Endothelial cell of umbilical vein (primary cell): ENCODE results near the gene RBFOX1. TPM values are rescaled to one million over a fixed set of nuclear protein-coding genes. Genes with fewer than 3 reads are reported as not detected.

Experiments
- BruUV-seq: library from RNA; stranded (reverse); fragments of 400-500 nt; replicated peaks from 2 replicates; lab custom pipeline; 2021; lab: Mats Ljungman, UMichigan
- CTCF ChIA-PET: fragments of 300-600, 350-600 bp; sonication (Branson Sonifier 250); formaldehyde crosslinking; loops from one replicate; lab custom pipeline; 2021; ENCODE audit warnings: antibody characterized with exemption, inconsistent platforms; lab: Charles Lee
- POLR2A ChIA-PET: fragments of 300-600, 350-600 bp; sonication (Branson Sonifier 250); formaldehyde crosslinking; loops from one replicate; lab custom pipeline; 2021; ENCODE audit warnings: antibody characterized with exemption, inconsistent platforms; lab: Charles Lee
- DNase-seq: peaks from one replicate; pipeline ENCODE4 v3.0.0-alpha.2; 2011; ENCODE audit warnings: low read depth, low spot score
- FAIRE-seq: peaks from 2 replicates; lab custom pipeline; 2011; peaks lifted over from hg19 to GRCh38; lab: Jason Lieb, UNC
- H2AFZ ChIP-seq: 2 replicates; pipeline ENCODE4 v1.6.0; 2012; ENCODE audit warnings: low read depth, low read length, control low read depth, inconsistent platforms
- H3K27ac ChIP-seq: 2 replicates; pipeline ENCODE4 v1.5.1; 2011; ENCODE audit warnings: low read depth, mild to moderate bottlenecking, control low read depth, low read length, moderate library complexity; ENCODE audit not compliant: insufficient read depth
- H3K27me3 ChIP-seq, 2 experiments: 2 replicates each; pipeline versions ENCODE4 v1.6.0 to v1.6.1; 2011; ENCODE audit warnings: low read length in 2 of 2, mixed read lengths in 1 of 2; ENCODE audit not compliant: control insufficient read depth in 2 of 2, insufficient read depth in 2 of 2
- H3K36me3 ChIP-seq, 2 experiments: 2 replicates in 1 of 2; 3 replicates in 1 of 2; pipeline ENCODE4 v1.5.1; 2011; ENCODE audit warnings: low read length in 2 of 2, mild to moderate bottlenecking in 1 of 2, moderate library complexity in 1 of 2; ENCODE audit not compliant: control insufficient read depth in 2 of 2, insufficient read depth in 2 of 2; ENCODE audit errors: extremely low read depth in 1 of 2
- H3K4me1 ChIP-seq: 3 replicates; pipeline ENCODE4 v1.5.1; 2011; ENCODE audit warnings: mild to moderate bottlenecking, low read length; ENCODE audit not compliant: control insufficient read depth, insufficient read depth; ENCODE audit errors: extremely low read depth
- H3K4me2 ChIP-seq: 2 replicates; pipeline ENCODE4 v1.6.1; 2011; ENCODE audit warnings: low read length, control low read depth, mixed read lengths; ENCODE audit not compliant: insufficient read depth
- H3K4me3 ChIP-seq, 3 experiments: fragments of 200-600 bp in 1 of 3; sonication (generic), shearing (Covaris generic) in 1 of 3; replicated peaks in 1 of 3; 2 replicates each; pipeline ENCODE4 v1.5.1; 2011 to 2016; ENCODE audit warnings: control low read depth in 3 of 3, low read length in 3 of 3, mild to moderate bottlenecking in 2 of 3, inconsistent platforms in 1 of 3, low read depth in 1 of 3, moderate library complexity in 1 of 3; ENCODE audit not compliant: insufficient read depth in 1 of 3
- H3K79me2 ChIP-seq: 2 replicates; pipeline ENCODE4 v1.6.0; 2012; ENCODE audit warnings: low read length, inconsistent platforms; ENCODE audit not compliant: control insufficient read depth, insufficient read depth
- H3K9ac ChIP-seq: replicated peaks from 2 replicates; pipeline ENCODE3; 2011; ENCODE audit warnings: low read length, control low read depth; ENCODE audit not compliant: insufficient read depth; ENCODE audit errors: extremely low read depth
- H3K9me1 ChIP-seq: replicated peaks from 3 replicates; pipeline ENCODE4 v1.6.0; 2011; ENCODE audit warnings: mild to moderate bottlenecking, low read length; ENCODE audit not compliant: control insufficient read depth, insufficient read depth; ENCODE audit errors: extremely low read depth
- H3K9me3 ChIP-seq: replicated peaks from 2 replicates; pipeline ENCODE4 v1.5.1; 2012; ENCODE audit warnings: low read length, inconsistent platforms; ENCODE audit not compliant: control insufficient read depth, insufficient read depth
- H4K20me1 ChIP-seq: replicated peaks from 2 replicates; pipeline ENCODE3; 2011; ENCODE audit warnings: mild to moderate bottlenecking, low read length; ENCODE audit not compliant: control insufficient read depth, insufficient read depth; ENCODE audit errors: extremely low read depth
- EZH2 ChIP-seq: IDR thresholded peaks from 2 replicates; pipeline ENCODE4 v1.6.1; 2012; ENCODE audit warnings: borderline replicate concordance, low read depth, mild to moderate bottlenecking, moderate library complexity, low read length, inconsistent platforms; ENCODE audit not compliant: severe bottlenecking
- FOS ChIP-seq: IDR thresholded peaks from 2 replicates; pipeline ENCODE4 v1.6.1; 2011; ENCODE audit warnings: mild to moderate bottlenecking, low read length, moderate library complexity, borderline replicate concordance; ENCODE audit not compliant: insufficient read depth
- GATA2 ChIP-seq: IDR thresholded peaks from 2 replicates; pipeline ENCODE4 v1.7.0; 2011; ENCODE audit warnings: low read depth, mild to moderate bottlenecking, moderate library complexity, mixed read lengths, low read length; ENCODE audit not compliant: insufficient read length, insufficient read depth
- JUN ChIP-seq: IDR thresholded peaks from 2 replicates; pipeline ENCODE4 v1.6.1; 2011; ENCODE audit warnings: borderline replicate concordance, low read depth; ENCODE audit not compliant: insufficient read length, insufficient read depth
- MYC ChIP-seq: IDR thresholded peaks from one replicate; pipeline ENCODE4 v1.6.1; 2011; ENCODE audit warnings: mild to moderate bottlenecking, low read depth, low read length
- POLR2A ChIP-seq: IDR thresholded peaks from 2 replicates; pipeline ENCODE4 v1.6.1; 2012; ENCODE audit warnings: low read depth, mild to moderate bottlenecking, control low read depth, low read length
- POLR2AphosphoS5 ChIP-seq: IDR thresholded peaks from 2 replicates; pipeline ENCODE4 v1.6.1; 2012; ENCODE audit warnings: low read depth, mild to moderate bottlenecking, control low read depth, low read length, moderate library complexity; ENCODE audit not compliant: insufficient read depth
- dilution Hi-C: fragments of 300-500 bp; cut with MboI; formaldehyde crosslinking; loops from one replicate; pipeline ENCODE4 v1.15.0; 2019; ENCODE audit warnings: low sequenced_read_pairs; ENCODE audit not compliant: extremely low pct_ligation_motif_present
- intact Hi-C: fragments of 100-400 bp; cut with micrococcal nuclease; formaldehyde crosslinking; loops from one replicate; pipeline ENCODE4 v1.10.0; 2022
- polyA plus RNA-seq, 4 experiments: library from polyadenylated mRNA; depleted of rRNA in 3 of 4; stranded (reverse) in 3 of 4; unstranded in 1 of 4; fragments of >200 nt; gene quantifications; 2 replicates each; pipeline versions ENCODE4 v1.2.1 to v1.2.3, GENCODE V29; 2011 to 2012; ENCODE audit warnings: missing spikeins in 1 of 4
- total RNA-seq: library from RNA; stranded (reverse); gene quantifications from 2 replicates; pipeline ENCODE4 v1.2.3, GENCODE V29; 2021
- TF ChIP-seq, protein P1 (sequence below), 2 donors: IDR thresholded peaks; 1 replicate in 1 of 2; 2 replicates in 1 of 2; pipeline ENCODE4 v1.5.1; 2011; ENCODE audit warnings: low read length in 2 of 2, mild to moderate bottlenecking in 2 of 2, moderate library complexity in 2 of 2, control low read depth in 1 of 2, inconsistent platforms in 1 of 2, low read depth in 1 of 2; ENCODE audit not compliant: insufficient read depth in 1 of 2; ENCODE audit errors: extremely low read depth in 1 of 2
- TF ChIP-seq, protein P2 (sequence below): IDR thresholded peaks from 2 replicates; pipeline ENCODE4 v1.6.1; 2011; ENCODE audit not compliant: insufficient read depth, insufficient read length

Gene RBFOX1
- total and polyA plus RNA-seq, 2 donors (not counting 3 experiments of a cell fraction or from before 2014, with no cell fraction given), result not detected

DNA sequence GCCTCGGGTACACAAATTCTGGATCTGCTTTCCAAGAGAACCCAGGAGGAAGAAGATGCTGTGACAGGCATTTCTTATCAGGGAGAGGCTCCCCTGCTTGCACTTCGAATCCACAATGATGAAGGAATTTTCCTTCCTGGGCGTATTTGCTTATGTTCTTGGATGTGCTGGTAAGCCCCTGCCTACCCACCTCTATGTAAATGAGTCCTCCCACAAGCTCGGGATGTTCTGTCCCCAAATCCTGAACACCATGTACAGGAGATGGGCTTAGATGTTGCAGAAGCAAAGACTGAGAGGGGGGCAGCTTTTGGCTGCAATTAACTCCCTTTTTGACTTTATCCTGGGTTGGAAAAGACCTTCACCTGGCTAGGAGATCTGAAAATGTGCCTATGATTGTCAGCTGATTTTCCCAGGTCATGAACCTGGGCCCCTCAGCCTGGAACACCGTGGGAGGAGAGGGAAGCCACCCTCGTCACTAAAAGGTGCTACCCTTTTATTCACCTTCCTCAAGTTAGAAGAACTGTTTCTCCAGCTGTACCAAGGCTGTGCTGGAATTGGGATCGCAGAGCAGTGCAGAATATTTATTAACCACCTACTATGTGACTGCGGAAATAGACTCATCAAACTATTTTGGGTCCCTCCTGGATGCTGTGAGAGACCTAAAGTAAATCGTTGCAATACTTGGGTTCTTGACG is 150.1 kb downstream of the RBFOX1 start:
- CTCF ChIA-PET, result no interaction called here
- Histone ChIP-seq H3K36me3 (no peaks in the 10 kb centered on the region), H3K79me2 (no peaks in the 10 kb centered on the region), H3K4me2 (no peak overlapping the region), H3K4me1 (no peaks in the 10 kb centered on the region), H3K27me3 (no peaks in the 10 kb centered on the region), H3K27ac (no peak overlapping the region), H3K9ac (no peak overlapping the region), H2AFZ (no peak overlapping the region), H3K9me3 (peaks cover 4% of the 10 kb centered on the region), H4K20me1 (no peaks in the 10 kb centered on the region), H3K4me3 (no peak overlapping the region), H3K9me1 (no peaks in the 10 kb centered on the region)
- DNase-seq (no peak), FAIRE-seq (no peak)
- POLR2A ChIA-PET, result no interaction called here
- dilution Hi-C loops, result no loop called here
- no TSS peak for BruUV-seq
- intact Hi-C loops, result no loop called here
- TF ChIP-seq FOS (no peak), MYC (no peak), EZH2 (no peak), POLR2A (no peak), JUN (no peak), POLR2AphosphoS5 (no peak), GATA2 (no peak)
- TF ChIP-seq, protein P1, sequence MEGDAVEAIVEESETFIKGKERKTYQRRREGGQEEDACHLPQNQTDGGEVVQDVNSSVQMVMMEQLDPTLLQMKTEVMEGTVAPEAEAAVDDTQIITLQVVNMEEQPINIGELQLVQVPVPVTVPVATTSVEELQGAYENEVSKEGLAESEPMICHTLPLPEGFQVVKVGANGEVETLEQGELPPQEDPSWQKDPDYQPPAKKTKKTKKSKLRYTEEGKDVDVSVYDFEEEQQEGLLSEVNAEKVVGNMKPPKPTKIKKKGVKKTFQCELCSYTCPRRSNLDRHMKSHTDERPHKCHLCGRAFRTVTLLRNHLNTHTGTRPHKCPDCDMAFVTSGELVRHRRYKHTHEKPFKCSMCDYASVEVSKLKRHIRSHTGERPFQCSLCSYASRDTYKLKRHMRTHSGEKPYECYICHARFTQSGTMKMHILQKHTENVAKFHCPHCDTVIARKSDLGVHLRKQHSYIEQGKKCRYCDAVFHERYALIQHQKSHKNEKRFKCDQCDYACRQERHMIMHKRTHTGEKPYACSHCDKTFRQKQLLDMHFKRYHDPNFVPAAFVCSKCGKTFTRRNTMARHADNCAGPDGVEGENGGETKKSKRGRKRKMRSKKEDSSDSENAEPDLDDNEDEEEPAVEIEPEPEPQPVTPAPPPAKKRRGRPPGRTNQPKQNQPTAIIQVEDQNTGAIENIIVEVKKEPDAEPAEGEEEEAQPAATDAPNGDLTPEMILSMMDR (IDR thresholded peaks at IDR 0.05; ENCODE audit: extremely low read depth in 1 of 2, insufficient read depth in 1 of 2, low read depth in 1 of 2, low read length in 2 of 2), result no peak
- TF ChIP-seq, protein P2, sequence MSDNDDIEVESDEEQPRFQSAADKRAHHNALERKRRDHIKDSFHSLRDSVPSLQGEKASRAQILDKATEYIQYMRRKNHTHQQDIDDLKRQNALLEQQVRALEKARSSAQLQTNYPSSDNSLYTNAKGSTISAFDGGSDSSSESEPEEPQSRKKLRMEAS, result no peak
